ENCODE results near the gene CAPN7. TPM values are rescaled to one million over a fixed set of nuclear protein-coding genes. Genes with fewer than 3 reads are reported as not detected.

The CAPN7 gene
- total RNA-seq, 6 experiments from 2014 or later = 23.8 to 27.9 (median 26.4) TPM

- Mint-ChIP-seq H3K9me3 (no peaks in the 10 kb centered on the region), H3K27ac (no peak overlapping the region), H3K4me1 (ENCODE audit: low read depth) (no peaks in the 10 kb centered on the region), H3K27me3 (ENCODE audit: insufficient read depth) (peaks cover 2% of the 10 kb centered on the region; the same call in 1 of the 2 replicates), H3K36me3 (ENCODE audit: low read depth) (peaks cover 11% of the 10 kb centered on the region), H3K4me3 (no peak overlapping the region)
- no peak for DNase-seq
- TF ChIP-seq CTCF (IDR thresholded peaks at IDR 0.05) = no peak
Measured at GRCh38 chr3:15262021-15262420, 56.0 kb downstream of the CAPN7 start.

GRCh38 chr3:15263120-15263519 lies 57.1 kb downstream of the CAPN7 start:
- no peaks in the 10 kb centered on the region; the same call in 1 of the 2 replicates for H3K36me3 Mint-ChIP-seq (ENCODE audit: low read depth)
- H3K27me3 Mint-ChIP-seq (ENCODE audit: insufficient read depth) = peaks cover 2% of the 10 kb centered on the region; the same call in 1 of the 2 replicates
- H3K4me1 Mint-ChIP-seq (ENCODE audit: low read depth) = peaks cover 4% of the 10 kb centered on the region; the same call in 1 of the 2 replicates
- TF ChIP-seq CTCF (IDR thresholded peaks at IDR 0.05) = no peak
- H3K4me3 Mint-ChIP-seq = no peak overlapping the region
- no peak overlapping the region for H3K27ac Mint-ChIP-seq
- H3K9me3 Mint-ChIP-seq = no peaks in the 10 kb centered on the region
- no peak for DNase-seq

- H3K4me3 Mint-ChIP-seq = no peak overlapping the region
- no peaks in the 10 kb centered on the region for H3K36me3 Mint-ChIP-seq (ENCODE audit: low read depth)
- H3K9me3 Mint-ChIP-seq = no peaks in the 10 kb centered on the region
- H3K27me3 Mint-ChIP-seq (ENCODE audit: insufficient read depth) = peaks cover 2% of the 10 kb centered on the region; the same call in 1 of the 2 replicates
- no peak for TF ChIP-seq CTCF (IDR thresholded peaks at IDR 0.05)
- H3K27ac Mint-ChIP-seq = no peak overlapping the region
- DNase-seq = no peak
- H3K4me1 Mint-ChIP-seq (ENCODE audit: low read depth) = peaks cover 12% of the 10 kb centered on the region
Measured at GRCh38 chr3:15263926-15264325, 57.9 kb downstream of the CAPN7 start.

- Mint-ChIP-seq H3K4me3 (no peak overlapping the region), H3K9me3 (no peaks in the 10 kb centered on the region), H3K36me3 (ENCODE audit: low read depth) (no peaks in the 10 kb centered on the region), H3K27me3 (ENCODE audit: insufficient read depth) (peaks cover 2% of the 10 kb centered on the region; the same call in 1 of the 2 replicates), H3K4me1 (ENCODE audit: low read depth) (peaks cover 17% of the 10 kb centered on the region), H3K27ac (no peak overlapping the region)
- no peak for TF ChIP-seq CTCF (IDR thresholded peaks at IDR 0.05)
- DNase-seq = no peak
Measured at GRCh38 chr3:15264486-15264885, 58.4 kb downstream of the CAPN7 start.

GRCh38 chr3:15265655-15266509 lies 59.8 kb downstream of the CAPN7 start:
- H3K4me3 Mint-ChIP-seq = no peak overlapping the region
- no peak overlapping the region; the same call in 1 of the 2 replicates for H3K27ac Mint-ChIP-seq

More at GRCh38 chr3:15265655-15266509, 59.8 kb downstream of the CAPN7 start:
- Mint-ChIP-seq H3K27me3 (ENCODE audit: insufficient read depth) (no peaks in the 10 kb centered on the region; the same call in none of the 2 replicates), H3K9me3 (no peaks in the 10 kb centered on the region), H3K4me1 (ENCODE audit: low read depth) (peaks cover 29% of the 10 kb centered on the region), H3K36me3 (ENCODE audit: low read depth) (no peaks in the 10 kb centered on the region)
- TF ChIP-seq CTCF (IDR thresholded peaks at IDR 0.05) = no peak
- no peak for DNase-seq

All from HFFc6 (cell line).